Measurements from ENCODE around the gene LSM6.
A peak's percentile ranks its signal among the peaks of the same experiment; 100 is the strongest.

LSM6 gene

DNA sequence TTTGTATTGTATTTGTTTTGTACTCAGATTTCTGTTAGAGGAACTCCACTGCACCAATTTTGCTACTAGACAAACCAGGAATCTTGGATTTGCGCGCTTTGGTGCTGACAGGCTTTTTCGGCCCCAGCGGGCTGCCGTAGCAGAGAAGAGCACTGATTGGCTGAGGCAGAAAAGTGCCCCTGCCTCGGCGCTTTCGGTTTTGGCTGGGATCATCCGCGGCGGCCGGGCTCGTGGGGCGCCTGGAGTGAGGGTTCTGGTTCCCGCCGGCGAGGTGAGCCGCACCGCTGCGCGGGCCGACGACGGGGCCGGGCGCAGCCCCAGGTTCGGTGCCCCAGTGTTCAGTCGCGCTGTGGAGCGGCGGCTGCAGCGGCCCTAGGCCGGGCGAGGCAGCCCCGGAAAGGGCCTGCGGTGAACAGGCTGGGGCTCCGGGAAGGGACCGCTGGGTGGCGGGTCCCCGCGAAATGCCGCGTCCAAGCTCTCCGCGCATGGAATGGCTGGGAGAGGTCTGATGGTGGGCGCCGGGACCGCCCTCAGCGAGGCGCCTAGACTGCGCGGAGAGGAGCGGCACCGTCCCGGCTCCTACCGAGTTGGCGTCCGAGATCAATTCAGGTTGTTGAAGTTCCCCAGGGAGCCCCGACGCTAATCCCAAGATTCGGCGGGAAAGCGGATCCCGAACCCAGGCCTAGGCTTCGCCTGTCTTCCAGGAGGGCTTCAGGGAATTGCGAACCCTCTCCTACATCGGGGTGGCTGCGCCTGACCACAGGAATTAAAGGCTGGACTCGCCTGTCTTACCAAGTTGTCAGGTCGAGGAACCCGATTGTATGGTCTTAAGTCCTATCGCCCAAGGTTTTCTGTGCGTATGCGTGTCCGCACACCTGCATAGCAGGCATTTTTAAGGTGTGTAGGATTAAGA lies at the start of gene LSM6:
Gene LSM6, plus strand, starts transcription at position 178 of the 913 bp plus-strand sequence. CDS start 7,204 bp downstream, outside the sequence.
- peak; percentile 86 for DNase-seq

DNA sequence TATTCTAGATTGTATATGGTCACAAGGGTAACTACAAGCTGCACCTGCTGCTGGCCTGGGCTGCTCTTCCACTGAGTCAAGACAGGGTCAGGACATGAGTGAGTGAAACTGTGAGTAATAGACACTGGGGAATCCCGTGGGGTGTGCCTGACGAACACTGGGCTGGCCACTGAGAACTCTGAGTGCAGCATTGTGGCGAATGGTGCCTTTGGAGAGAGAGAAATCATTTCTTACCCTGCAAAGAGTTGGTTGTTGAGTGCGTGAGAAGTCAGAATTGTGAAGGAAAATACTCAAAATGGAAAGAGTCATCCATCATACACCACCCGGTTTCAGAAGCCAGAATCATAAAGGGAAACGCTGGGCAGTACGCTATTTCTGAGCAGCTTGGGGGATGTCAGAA lies 43.1 kb upstream of the LSM6 start:
- peak; percentile 61 for DNase-seq

DNA sequence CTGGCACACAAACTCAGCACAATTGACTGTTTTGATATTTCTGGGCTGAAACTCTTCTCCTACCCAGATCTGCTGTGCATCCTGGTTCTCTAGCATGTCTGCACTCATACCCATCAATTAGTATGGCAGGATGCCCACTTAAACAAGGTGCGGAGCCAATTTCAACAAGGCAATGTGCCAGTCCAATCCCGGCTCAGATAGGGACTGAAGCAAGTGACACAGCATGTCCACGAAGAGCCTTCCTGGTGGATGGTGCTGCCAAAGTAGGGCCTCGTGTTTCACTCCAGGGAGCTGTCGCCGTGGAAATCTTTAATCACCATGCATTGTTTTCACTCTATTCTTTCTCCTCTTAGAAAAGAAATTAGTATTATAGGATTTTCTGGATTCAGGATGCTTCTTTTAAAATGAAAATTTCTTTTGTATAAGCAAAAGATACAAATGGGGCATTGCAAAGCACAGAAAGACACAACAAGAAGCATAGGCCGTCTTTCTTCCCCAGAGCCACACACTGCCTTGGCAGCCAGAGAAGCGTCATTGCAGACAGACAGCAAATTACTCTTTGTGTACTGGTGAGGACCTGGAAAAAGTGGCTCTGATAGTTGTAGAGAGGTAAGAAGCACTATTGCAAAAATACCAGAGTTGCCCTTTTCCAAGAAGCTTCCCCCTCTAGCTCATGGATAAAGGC lies 40.6 kb upstream of the LSM6 start:
- DNase-seq, result no peak

DNA sequence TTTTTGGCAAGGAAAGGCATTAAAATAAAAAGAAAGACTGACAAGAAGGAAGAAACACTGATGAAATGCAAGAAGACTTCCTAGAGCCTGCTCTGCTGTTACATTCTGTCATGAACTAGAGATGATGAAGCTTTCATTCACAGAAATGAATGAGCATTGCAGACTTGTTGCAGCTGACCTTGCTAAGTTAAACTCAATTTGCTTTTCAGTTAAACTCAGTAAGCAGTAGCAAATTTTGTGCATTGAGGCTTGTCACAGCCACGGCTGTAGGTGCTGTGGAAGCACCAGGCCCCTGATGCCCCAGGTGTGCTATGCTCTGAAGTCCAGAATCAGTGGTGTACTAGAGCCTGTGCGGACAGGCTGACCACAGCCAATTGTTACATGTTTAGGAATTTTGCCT lies 39.6 kb upstream of the LSM6 start:
- DNase-seq, result no peak

DNA sequence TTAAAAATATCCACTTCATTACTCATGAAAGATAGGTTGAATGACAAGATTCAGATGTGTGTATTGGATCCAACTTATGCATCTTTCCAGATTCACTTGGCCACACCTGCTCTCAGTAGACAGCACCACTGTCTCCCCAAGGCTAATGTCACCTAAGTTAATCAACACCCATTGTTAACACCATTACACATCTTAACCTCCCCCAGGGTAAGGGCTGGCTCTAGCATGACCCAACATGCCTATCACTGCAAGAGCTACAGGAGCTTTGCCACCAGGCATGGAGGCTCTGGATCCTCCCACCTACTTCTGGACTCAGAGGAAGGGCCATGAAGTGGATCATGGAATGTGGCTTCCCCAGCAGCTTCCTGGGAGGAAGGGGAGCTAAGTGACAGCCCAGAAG lies 32.8 kb upstream of the LSM6 start:
- no peak for DNase-seq

DNA sequence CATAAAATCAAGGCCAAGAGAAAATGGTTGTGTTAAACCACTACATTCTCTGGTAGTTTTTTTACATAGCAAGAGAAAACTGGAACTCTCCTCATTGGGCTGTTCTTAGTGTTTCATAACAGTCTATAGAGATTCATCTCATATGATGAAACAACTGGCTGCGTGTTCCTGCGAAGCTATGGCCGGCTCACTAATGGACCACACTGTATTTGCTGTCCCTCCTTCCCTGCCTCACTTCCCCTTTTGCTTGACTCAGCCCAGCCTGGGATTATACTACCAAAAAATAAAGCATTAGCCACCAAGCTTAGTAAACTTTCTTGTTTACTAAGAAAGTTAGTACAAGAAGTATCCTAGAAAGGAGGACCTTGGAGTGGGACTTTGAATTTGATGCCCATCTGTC lies 31.6 kb upstream of the LSM6 start:
- no peak for DNase-seq

DNA sequence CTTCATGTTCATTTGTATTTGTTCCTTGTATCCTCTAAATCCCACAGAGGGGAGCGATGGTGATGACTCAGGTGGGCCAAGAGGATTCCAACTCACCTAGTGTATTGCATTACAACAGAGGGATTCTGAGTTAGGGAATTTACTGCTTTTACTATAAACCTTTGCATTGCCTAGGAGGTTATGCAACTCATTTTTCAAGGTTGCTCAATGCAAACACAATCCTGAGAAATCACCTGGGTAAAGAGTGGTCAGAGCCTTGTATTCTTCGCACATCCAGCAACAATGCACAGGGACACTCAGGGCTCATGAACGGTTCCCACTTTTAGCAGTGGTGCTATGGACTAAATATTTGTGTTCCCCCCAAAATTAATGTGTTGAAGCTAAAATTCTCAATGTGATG lies 28.6 kb upstream of the LSM6 start:
- DNase-seq, result no peak

DNA sequence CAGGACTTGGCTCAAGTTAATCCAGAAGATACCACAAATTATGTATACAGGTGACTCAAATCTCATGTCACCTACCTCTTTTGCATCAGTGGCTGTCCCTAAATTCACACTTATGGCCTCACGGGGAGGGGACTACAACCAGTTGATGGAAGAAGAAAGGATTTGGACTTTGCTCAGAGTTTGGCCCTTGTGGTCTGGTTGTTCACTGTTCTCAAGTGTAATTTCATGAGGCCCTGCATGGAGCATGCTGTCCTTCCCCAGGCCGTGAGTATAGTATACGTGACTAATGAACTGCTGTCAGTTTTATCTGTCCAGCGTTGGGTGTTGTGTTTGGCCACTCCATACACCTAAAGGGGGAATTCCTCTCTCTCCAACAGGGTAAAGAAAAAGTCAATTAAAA lies 27.5 kb upstream of the LSM6 start:
- DNase-seq, result no peak

DNA sequence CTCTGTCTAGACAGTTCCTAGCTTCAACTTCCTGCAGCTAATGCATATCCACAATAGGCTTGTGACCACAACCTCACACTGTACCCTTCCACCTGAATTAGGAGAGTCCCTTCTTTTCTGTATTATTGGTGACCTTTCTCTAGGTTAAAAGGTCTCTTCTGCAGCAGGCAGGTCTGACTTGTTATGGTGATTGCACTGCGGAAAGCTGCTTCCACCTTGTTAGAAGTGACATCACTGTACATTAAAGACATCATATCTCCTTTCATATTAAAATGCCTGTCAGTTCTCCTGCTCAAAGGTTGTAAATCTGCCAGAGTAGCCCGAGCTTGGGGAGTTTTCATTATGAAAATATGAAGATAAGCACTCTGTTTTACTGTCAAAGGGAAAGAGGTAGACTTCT lies 21.5 kb upstream of the LSM6 start:
- no peak for DNase-seq

DNA sequence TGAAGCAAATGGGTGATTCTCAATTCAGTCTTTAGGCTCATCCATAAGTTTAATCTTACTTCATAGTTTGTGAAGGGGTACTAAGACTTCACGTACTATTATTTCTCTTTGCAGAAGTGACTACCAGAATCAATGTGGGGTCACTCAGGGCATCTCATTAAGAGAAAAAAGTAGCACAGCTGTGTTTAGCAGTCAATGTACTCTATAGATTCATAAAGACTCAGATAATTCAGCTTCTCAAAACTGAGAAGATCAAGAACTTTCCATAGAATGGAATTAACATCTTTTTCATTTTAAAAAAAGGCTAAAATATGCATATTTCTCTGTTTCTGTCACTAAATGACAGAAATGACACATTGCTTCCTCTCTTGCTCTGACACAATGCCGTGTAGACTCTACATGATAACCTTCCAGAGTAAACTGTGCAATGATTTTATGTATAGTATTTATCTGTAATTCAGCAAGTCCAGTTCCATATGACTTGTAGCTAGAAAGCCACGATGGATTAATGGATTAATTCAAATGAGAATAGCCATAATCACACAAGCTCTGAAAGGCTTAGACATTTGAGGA lies 20.3 kb upstream of the LSM6 start:
- DNase-seq, result no peak

DNA sequence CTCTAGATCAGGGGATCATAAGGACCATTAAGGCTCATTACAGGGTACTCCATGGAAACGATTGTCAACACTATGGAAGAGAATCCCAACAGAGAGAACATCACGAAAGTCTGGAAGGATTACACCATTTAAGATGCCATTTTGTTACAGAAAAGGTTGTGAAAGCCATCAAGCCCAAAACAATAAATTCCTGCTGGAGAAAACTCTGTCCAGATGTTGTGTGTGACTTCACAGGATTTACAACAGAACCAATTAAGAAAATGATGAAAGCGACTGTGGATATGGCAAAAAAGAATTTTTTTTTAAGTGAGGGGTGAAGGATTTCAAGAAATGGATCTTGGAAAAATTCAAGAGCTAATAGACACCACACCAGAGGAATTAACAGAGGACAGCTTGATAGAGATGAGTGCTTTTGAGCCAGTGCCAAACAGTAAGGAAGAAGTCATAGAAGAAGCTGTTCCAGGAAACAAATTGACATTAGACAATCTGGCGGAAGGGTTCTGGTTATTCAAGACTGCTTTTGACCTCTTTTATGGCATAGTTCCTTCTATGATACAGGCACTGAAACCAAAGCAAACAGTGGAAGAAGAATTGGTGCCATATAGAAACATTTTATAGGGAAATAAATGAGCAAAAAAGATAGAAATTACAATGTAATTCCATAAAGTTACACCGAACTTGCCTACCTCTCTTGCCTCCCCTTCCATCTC lies 17.3 kb upstream of the LSM6 start:
- no peak for DNase-seq

DNA sequence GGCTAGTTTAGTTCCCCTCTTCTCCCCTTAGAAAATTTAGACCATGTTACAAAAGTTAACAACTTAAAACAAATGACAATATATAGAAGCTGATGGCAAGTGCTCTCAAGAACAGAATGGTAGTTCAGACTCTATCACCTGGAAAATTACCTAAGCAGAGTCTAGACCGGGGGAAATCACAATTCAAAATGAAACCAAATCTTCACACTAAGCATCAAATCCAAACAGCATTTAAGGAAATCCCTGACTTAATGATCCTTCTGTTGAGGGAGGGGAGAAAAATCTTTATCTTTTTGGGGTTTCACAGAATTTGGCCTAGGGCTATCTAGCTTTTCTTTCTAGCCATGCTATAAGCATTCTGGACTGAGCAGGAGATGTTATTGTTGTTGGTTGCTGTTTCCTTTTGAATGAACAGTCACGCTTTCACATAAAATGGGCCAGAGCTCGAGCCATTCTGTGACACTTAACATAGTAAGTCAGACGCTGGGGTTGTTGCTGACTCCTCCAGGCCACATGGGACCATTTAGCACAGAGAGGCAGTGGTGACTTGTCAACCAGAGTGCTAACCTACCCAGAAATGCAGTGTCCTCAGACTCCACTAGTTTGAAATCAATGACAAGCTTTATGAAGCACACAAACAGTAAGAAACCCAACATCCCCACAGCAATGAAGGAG lies 16.0 kb upstream of the LSM6 start:
- no peak for DNase-seq

DNA sequence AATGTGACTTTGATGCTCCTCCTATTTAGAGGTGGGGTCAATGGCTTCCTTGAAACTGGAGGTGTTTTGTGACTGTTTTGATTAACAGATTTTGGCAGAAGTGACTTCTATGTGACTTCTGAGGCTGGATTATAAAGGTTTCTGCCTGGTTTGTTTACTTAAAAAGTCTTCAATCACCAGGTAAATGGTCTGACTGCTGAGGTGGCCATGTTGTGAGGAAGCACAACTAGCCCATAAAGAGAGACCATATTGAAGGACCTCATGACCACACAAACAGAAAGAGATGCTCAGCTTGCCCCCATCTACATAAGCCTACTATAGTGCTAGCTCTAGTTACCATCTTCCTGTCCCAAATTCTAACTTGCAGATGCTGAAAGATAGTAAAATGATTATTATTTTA lies 14.3 kb upstream of the LSM6 start:
- DNase-seq, result no peak

DNA sequence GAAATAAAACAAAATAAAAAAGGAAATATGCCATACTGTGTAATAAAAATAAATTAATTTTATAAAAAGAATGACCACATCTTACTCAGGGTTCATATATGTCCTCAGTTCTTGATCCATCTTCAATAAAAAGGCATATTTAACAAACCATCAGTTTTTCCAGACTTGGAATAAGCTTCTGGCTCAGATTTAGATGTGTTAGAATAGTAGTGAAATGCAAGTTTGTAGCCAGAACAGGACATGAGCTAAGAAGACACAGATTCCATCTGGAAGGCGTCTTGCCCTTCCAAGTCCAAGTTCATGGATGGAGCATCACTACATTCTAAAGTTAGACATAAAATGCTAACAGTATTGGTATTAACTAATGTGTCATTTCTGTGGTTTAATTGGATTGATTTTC lies 10.3 kb upstream of the LSM6 start:
- DNase-seq, result no peak

DNA sequence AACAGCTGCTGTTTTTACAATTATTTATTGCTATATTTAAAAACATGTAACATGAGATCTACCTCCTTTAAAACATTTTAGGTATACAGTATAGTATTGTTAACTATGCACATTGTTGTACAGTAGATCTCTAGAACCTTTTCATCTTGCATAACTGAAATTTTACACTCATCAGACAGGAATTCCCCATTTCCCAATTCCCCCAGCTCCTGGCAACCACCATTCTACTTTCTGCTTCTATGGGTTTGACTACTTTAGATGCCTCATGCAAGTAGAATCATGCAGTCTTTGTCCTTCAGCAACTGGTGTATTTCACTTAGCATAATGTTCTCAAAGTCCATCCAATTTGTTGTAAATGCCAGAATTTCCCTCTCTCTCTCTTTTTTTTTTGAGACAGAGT lies 9.7 kb upstream of the LSM6 start:
- DNase-seq, result no peak

DNA sequence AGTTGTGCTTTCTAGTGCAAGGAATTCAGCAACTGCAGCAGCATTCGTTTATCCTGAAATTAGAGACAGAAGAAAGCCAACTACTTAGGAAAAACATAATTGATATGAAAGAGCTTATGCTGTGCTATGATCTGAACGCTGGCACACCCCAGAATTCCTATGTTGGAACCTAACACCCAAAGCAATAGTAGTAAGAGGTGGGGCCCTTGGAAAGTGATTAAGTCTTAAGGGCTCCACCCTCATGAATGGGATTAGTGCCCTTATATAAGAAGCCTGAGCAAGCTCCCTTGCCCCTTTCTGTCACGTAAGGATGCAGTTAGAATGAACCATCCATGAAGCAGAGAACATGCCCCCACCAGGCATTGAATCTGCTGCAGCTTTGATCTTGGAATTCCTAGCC lies 5.4 kb upstream of the LSM6 start:
- DNase-seq, result no peak

DNA sequence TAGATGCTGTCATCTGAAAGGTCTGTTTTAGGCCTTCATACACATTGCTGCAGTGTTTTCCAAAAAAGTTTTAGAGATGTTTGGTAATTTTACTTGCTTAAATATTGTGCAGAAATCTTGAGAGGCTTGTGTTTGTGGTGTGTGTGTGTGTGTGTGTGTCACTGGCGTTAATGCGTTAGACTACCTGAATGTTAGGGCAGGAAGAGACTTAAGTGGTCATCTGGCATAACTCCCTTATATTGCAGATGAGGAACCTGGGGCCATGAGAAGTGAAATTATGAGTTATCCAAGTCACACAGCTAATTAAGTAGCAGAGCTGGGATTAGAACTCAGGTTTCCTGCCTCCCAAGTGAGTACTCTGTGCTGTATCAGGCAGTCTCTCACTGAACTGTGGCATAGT lies 1.4 kb downstream of the LSM6 start:
- no peak for DNase-seq

DNA sequence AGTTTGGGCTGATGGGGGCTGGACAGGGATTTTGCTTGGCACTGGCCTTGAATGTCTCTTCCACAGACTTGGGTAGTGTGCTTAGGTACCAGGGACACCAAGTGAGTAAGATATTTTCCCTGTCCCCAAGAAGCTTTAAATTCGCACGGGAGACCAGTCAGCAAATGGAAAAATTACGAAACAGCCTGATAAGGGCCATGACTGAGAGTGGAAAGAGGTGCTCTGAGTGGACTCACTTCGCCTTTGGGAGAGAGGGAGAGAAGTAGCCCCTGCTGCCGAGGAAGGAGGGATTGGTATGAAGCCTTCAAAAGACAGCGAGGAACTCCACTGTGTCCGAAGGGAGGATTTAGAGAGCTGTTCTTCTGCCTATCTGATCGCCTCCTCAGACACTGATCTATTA lies 2.6 kb downstream of the LSM6 start:
- DNase-seq, result no peak

DNA sequence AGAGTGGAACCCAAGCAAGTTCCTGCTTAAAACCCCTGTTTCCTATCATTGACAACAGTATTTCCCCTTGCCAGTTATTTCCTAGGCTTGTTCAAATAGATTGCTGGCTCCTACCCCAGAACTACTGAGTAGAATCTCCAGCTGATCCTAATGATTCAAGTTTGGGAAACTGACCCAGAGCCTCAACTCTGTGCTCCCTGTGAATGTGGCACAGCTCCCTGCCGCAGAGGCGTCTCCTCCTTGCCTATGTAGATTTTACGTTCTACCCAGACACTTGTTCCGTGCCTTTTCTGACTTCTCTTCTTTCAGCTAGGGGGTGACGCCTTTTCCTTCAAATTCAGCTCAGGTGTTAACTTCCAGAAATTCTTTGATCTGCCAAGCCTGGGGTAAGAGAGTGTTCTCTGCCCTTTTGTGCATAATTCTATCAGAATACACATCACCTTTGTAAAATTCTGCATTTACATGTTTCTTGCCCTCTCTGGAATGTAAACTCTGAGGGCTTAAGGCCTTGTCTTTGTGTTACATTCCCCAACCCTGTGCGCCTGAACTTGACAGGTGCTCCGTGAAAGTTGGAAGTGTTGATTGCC lies 4.4 kb downstream of the LSM6 start:
- DNase-seq, result no peak

DNA sequence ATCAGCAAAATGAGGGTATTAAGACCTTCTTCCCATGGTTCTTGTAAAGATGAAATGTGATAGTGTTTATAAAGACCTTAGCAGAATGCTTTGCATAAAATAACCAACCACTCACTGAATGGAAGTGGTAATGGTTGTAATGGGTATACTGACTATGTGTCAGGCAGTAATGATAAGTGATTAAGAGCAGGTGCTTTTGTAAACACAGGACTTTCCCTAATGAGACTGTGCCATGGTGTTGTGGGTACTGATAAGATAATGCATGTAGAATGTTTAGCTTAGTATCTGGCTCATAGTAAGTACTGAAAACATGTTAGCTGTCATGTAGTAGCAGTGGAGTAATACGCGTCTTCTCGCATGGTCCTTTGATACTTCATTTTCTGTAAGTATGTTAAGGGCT lies 6.9 kb downstream of the LSM6 start:
- no peak for DNase-seq

DNA sequence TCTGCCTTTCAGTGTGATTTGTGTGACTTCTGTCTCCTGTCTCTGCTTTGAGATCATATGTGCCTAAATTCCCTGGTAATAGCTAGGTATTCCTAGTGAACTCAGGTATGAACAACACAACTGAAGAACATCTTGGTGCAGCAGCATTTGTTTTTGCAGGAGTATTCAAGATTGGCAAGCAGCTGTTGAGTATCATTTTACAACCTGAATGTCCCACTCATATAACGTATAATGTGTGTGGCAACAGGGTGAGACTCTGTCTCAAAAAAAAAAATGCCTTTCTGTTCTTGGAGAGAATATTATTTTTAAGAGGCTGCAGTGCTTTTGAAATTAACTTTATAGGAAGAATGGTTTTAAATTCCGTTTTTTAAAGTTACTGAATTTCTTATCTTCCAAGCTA lies 7.7 kb downstream of the LSM6 start:
- no peak for DNase-seq

DNA sequence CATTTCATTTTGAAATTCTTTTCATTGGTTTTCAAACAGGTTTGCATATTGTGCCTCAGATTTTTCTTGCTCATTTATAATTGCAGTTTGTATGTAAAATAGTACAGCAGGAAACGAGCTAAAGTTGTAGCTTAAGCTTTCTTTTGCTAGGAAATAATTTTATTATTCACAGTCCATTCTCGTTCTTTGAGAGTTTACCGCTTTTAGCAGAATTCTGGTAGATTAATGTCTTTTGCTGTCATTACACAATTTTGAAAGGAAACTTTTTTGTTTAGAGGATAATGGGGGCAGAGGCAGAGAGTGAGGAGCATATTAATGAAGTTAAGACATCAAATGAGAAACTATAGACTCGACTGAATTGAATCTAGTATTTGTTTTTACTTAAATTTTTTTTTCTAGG lies 10.5 kb downstream of the LSM6 start:
- DNase-seq, result no peak

DNA sequence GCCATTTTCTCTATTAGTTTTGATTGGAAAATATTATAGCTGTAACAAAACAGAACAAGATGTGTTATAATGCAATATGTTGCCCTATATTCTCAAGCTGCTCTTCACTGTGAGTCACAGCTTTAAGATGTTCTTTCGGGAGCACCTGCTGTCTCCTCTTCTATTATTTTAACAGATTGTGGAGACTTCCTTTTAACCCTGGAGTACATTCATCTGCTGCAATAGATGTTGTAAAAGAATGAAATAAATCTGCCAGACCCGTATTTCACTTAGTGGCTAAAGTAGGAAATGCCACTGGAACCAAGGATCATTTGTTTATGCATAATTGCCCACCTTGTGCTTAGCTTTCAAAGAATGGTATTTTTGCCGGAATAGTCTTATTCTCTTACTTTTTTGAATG lies 11.1 kb downstream of the LSM6 start:
- DNase-seq, result no peak

Data from stimulated activated CD4-positive, alpha-beta T cell treated with anti-CD3 and anti-CD28 coated beads, Interleukin-4, amount 100 ng/mL, for 24 hours (primary cell).